HG02884 (cell line): ENCODE results near the gene PSAP.

ENCODE experiments used
- ATAC-seq: cut with Tn5 transposase; IDR thresholded peaks from one replicate; pipeline ENCODE4 v1.9.1; 2021; ENCODE audit warnings: mild to moderate bottlenecking, moderate library complexity; ENCODE audit not compliant: unreplicated experiment

The PSAP gene

DNA sequence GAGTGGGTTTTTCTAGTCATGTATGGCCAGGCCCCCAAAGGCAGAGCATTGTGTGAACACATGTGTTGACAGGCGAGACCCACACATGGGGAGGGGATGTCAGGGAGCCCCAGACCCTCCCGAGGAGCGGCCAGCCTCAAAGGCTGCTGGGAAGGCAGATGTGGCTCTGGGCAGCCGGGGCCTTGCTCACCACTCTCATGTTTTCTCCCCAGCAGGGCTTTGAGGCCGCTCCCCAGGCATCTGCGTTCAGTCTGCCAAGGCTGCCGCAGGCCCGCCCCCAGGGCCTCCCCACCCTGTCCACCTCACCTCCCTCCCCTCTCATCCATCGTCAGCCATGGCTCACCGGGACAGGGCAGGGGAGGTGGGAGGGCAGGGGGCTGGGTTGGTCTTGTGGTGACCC lies 61.2 kb downstream of the PSAP start:
- no peak for ATAC-seq

DNA sequence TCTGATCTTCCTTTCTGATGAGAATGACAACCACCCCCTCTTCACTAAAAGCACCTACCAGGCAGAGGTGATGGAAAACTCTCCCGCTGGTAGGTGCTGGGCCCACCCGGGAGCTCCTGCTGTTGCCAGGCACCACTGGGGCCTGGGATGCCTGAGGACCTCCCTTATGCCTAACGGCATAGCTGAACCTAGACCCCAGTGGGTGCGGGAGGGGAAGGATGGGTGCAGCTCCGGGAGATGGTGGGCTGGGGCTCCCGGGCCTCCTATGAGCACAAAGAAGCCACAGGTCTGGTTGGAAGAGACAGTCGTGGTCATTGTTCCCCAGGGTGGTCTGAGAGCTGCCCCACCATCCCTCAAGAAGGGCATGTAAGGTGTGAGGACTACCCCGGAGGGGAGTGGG lies 62.1 kb downstream of the PSAP start:
- no peak for ATAC-seq

DNA sequence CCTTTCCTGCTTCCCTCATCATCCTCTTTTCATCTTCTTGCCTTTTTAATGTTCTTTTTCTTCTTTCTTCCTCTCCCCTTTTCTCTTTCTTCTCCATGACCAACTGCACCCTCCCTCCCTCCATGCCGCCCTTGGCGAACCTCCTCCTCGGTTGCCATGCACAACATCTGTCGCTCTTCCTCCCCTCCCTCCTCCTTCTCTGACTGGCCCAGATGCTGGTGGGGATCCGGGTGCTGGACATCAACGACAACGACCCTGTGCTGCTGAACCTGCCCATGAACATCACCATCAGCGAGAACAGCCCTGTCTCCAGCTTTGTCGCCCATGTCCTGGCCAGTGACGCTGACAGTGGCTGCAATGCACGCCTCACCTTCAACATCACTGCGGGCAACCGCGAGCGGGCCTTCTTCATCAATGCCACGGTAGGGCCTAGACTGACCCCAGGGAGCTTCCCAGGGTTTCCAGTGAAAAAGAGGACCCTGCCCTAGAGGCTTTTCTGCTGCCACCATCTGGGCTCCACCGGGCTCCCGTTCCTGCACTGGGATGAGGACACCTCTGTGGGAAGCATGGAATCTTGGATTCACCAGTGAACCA lies 66.3 kb downstream of the PSAP start:
- no peak for ATAC-seq

GRCh38 chr10:71783917-71784678 lies 67.0 kb downstream of the PSAP start:
- no peak for ATAC-seq

DNA sequence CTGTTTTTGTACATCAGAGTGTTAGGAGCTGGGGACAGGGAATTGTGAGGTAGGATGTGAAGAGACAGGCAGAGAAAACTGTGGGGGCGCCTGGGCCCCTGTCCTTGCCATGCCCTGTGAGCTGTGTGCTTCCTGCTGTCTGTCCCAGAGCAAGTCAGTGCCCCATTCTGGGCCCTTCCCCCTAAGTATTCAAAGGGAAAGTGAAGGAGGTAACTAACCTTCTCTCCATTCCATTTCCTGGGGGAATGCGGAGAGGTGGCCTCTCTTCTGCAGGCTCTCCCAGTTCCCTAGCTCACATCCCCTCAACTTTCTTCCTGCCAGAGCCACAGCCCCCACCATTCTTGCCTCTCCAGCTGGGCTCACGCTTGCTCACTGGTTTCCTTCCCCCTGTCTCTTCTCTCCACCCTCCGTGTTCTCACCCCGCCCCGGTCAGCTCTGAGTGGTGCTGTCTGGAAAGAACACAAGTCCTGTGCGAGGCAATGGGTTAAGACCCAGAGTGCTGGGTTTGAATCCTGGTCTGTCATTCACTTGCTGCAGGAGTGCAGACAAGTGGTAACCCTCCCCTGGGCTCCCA lies 68.0 kb downstream of the PSAP start:
- ATAC-seq, result no peak

DNA sequence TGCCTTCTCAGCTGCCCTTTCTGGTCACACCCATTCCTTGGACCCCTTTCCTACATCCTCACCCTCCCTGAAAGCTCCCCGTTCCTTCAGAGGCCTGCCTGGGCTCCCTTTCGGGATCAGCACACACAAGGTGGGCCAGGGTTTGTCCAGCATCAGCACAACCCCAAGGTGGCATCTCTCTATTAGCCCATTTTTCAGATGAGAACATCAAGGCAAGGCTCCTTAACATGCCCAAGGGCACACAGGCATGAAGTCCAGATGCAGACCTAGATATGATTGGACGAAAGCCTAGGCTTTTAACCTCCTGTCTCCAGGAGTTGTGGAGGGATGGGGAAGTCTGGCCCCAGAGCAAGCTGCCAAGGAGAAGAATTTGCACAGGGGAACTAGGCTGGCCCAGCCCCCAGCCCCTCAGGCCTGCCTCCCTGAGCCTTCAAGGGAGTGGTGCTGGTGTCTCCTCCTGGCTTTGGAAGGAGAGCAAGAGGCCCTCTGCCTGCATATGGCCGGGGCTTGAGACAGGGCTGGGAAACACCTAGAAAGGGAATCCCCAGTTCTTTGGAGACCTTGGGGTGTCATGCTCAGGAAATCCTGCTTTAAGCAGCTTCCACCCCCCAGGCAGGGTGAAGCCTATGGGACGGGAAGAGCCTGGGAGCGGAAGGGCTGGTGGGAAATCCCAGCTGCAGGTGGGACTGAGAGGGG lies 68.7 kb downstream of the PSAP start:
- no peak for ATAC-seq

- ATAC-seq, result no peak
Measured at GRCh38 chr10:71780719-71781118, 70.3 kb downstream of the PSAP start.

- no peak for ATAC-seq
Measured at GRCh38 chr10:71780156-71780555, 70.9 kb downstream of the PSAP start.

DNA sequence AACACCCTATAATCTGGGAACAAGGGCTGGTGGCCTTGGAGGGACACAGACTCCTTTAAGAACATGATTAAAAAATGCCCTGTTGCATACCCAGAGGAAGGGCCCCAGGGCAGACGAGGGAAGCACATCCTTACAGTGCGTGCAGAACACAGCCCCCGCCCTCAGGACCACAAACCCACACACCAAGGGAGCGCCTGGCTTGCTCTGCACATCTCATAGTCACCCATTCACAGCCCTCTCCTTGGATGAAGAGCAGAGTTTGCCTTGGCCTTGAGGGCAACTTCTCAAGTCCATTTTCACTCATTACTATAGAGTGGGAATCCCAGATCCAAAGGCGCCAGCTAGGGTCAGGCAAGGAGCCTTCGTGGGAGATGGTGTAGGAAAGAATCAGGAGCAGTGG lies 71.4 kb downstream of the PSAP start:
- ATAC-seq, result no peak

GRCh38 chr10:71778071-71778825 lies 72.8 kb downstream of the PSAP start:
- ATAC-seq, result no peak

GRCh38 chr10:71777213-71777985 lies 73.7 kb downstream of the PSAP start:
- no peak for ATAC-seq

- ATAC-seq, result no peak
Measured at GRCh38 chr10:71776481-71776925, 74.5 kb downstream of the PSAP start.

GRCh38 chr10:71774916-71775702 lies 75.9 kb downstream of the PSAP start:
- ATAC-seq, result no peak

DNA sequence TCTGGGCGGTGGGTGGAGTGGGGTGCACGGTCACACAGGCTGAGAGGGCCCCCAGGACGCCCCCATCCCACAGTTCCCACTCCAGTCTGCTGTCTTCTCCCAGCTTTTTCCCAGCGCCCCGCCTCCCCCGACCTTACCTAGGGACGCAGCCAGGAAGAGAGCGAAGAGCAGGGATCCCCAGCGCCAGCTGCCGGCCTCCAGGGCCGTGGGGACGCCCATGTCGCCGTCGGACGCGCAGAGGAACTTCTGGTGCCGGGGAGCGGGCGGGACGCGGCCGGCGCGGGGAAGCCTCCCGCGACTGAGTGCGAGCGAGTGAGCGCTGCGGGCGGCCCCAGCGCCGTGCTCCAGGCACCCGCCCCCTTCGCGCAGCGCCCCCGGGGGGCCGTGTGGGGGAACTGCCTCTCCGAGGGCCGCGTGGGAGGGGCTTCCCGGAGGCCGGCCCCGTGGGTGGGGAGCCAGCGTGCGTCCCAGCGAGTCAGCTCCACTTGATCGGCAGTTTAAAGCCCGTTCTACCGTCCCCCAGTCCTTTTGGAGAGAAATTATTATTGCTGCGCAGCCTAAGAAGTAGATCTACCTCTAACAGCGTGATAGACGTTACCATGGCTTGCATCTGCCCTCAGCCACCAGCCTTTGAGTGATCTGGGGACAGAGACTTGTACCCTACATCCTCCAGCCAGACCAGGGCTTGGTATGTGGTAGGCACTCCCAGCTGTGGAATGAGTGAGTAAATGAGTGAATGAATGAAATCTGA lies 77.7 kb downstream of the PSAP start, which contains the start of gene VSIR:
Gene VSIR, minus strand, starts transcription at position 300 of the 751 bp plus-strand sequence. Its CDS starts 81 bp downstream, at position 219.
- ATAC-seq, result peak; percentile 43

DNA sequence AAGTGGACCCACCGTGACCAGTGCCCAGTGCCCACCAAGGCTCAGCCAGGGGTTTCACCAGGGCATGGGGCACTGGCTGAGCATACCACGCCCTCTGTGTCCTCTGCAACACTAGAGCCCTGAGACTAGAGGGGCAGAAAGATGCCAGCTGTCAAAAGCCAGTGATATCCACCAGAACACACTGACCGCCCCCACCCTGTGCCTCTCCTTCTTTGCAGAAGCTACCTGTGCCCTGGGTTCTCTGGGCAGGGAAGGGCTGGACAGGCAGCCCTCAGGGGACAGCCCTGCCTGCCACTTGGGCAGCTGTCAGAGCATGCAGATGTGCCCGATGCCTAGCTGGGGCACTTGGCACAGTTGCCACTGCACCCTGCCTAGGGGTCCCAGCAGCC lies 78.2 kb downstream of the PSAP start:
- ATAC-seq, result no peak

GRCh38 chr10:71771821-71772617 lies 79.0 kb downstream of the PSAP start:
- no peak for ATAC-seq

- no peak for ATAC-seq
Measured at GRCh38 chr10:71771204-71771603, 79.8 kb downstream of the PSAP start.

DNA sequence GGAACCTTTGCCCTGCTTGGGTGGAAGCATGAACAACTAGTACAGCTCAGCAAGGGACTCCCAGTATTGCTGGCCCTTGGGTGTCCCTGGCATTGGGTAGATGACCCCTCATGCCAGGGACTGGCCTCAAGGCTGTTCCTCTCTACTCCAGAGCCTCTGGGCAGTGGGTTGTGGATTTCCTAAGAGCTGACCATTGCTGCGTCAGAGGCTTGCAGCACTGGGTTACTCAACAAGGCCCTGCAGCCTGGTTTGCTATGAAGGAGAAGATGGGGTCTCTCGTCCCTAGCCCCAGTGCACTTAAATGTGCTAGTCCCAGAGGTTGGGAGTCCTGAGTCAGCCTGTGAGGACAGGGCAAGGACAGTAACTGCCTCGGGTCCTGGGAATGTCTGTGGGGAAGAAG lies 80.3 kb downstream of the PSAP start:
- no peak for ATAC-seq
